ENCODE results near the gene NHS.
A peak's percentile ranks its signal among the peaks of the same experiment; 100 is the strongest.

NHS gene

DNA sequence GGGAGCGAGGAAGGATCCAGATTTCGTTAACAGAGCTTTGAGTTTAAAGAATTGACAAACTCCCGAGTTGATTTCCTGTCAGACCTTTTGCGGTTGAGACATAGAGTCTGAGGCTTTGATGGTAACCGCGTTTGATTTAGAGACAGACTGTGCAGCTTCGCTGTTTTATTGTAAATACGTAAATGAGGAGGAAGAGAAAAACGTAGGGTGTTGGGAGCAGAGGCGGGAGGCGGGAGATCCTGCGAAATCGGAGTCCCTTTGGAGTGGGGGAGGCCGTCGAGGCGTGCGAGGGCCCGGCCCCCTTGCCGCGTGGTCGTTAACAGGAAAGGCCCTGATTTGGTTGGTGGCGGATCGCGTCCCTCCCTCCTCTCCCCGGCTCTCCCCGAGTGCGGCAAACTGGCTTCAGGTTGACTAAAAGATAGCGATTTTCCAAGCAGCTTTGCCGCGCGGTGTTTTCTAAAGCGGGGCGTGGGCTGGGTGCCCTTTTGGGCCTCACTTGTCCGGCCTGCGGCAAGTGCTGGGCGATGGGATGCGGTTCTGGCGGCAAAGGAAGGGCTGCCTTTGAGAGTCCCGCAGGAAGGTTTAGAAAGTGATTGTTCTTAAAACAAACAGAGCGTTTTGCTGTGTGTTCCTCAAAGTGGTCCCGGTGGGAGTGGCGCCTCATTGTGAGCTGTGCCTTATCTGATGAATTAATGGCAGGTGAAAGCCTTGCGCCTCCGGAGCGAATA is 363.1 kb downstream of the NHS start:
- H3K27ac ChIP-seq, result peak overlapping the region; percentile 78
- TF ChIP-seq, protein P1, sequence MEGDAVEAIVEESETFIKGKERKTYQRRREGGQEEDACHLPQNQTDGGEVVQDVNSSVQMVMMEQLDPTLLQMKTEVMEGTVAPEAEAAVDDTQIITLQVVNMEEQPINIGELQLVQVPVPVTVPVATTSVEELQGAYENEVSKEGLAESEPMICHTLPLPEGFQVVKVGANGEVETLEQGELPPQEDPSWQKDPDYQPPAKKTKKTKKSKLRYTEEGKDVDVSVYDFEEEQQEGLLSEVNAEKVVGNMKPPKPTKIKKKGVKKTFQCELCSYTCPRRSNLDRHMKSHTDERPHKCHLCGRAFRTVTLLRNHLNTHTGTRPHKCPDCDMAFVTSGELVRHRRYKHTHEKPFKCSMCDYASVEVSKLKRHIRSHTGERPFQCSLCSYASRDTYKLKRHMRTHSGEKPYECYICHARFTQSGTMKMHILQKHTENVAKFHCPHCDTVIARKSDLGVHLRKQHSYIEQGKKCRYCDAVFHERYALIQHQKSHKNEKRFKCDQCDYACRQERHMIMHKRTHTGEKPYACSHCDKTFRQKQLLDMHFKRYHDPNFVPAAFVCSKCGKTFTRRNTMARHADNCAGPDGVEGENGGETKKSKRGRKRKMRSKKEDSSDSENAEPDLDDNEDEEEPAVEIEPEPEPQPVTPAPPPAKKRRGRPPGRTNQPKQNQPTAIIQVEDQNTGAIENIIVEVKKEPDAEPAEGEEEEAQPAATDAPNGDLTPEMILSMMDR (IDR thresholded peaks at IDR 0.05), result no peak
- TF ChIP-seq ZFX (IDR thresholded peaks at IDR 0.05; ENCODE audit: borderline replicate concordance), result no peak

- peak overlapping the region; percentile 78 for H3K27ac ChIP-seq
- no peak for TF ChIP-seq ZFX (IDR thresholded peaks at IDR 0.05; ENCODE audit: borderline replicate concordance)
- TF ChIP-seq, protein P1 (IDR thresholded peaks at IDR 0.05), result no peak
Measured at GRCh38 chrX:17738737-17739535, 363.9 kb downstream of the NHS start.

- H3K27ac ChIP-seq, result no peak overlapping the region
- no peak for TF ChIP-seq ZFX (IDR thresholded peaks at IDR 0.05; ENCODE audit: borderline replicate concordance)
- TF ChIP-seq, protein P1 (IDR thresholded peaks at IDR 0.05), result no peak
Measured at GRCh38 chrX:17740137-17741122, 365.4 kb downstream of the NHS start.

- H3K27ac ChIP-seq, result no peak overlapping the region
- TF ChIP-seq, protein P1 (IDR thresholded peaks at IDR 0.05), result no peak
- no peak for TF ChIP-seq ZFX (IDR thresholded peaks at IDR 0.05; ENCODE audit: borderline replicate concordance)
Measured at GRCh38 chrX:17741123-17741511, 366.1 kb downstream of the NHS start.

GRCh38 chrX:17743913-17744312 is 368.9 kb downstream of the NHS start:
- H3K27ac ChIP-seq, result no peak overlapping the region
- TF ChIP-seq, protein P1 (IDR thresholded peaks at IDR 0.05), result no peak
- TF ChIP-seq ZFX (IDR thresholded peaks at IDR 0.05; ENCODE audit: borderline replicate concordance), result no peak

DNA sequence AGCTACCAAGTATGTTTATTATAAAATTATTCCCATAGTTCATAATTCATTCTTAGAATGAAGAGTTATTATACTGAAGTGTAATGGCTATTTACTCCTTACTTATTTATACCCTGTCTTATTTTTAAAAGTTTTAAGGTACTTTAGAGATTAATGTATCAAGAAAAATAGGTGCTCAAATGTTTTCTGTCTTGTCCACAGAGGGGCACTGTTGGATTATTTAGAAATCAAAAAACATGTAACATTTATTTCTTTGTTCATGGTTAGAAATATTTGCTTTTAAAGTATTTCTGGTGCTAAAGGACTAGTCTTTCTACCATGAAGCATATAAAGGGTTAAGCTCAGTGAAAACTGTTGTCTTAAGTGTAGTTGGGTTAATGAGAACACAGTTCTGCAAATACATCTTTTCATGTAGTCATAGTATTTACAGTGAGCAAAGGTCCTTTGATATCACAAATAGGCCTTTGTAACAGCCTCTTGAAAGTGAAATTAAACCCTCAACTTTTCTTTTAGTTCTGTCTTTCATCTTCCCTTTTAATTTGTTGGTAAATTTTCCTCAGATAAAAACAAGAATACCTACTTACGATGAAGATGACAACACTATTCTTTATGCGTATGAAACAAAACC is 370.0 kb downstream of the NHS start:
- H3K27ac ChIP-seq, result 0 out of 2 replicates have a peak overlapping the region, but pooled peaks have one; percentile 7
- TF ChIP-seq, protein P1 (IDR thresholded peaks at IDR 0.05), result peak; percentile 58
- no peak for TF ChIP-seq ZFX (IDR thresholded peaks at IDR 0.05; ENCODE audit: borderline replicate concordance)
